HCT116 (cell line): Measurements from ENCODE around the gene KRTAP10-9. TPM values are rescaled to one million over a fixed set of nuclear protein-coding genes. Genes with fewer than 3 reads are reported as not detected.

Experiments
- ATAC-seq: fragments of 200-7000 bp; cut with Tn5 transposase; 2 replicates; pipeline ENCODE4 v1.9.1; 2020; ENCODE audit warnings: mild to moderate bottlenecking, moderate library complexity
- BruUV-seq: library from RNA; stranded (reverse); fragments of 400-500 nt; replicated peaks from 2 replicates; lab custom pipeline; 2021; lab: Mats Ljungman, UMichigan
- CTCF ChIA-PET: fragments of 300-600 bp; sonication (Branson Sonifier 250); formaldehyde crosslinking; loops from one replicate; lab custom pipeline; 2021; ENCODE audit warnings: antibody characterized with exemption; lab: Charles Lee
- POLR2A ChIA-PET: fragments of 300-600, 350-600 bp; sonication (Branson Sonifier 250); formaldehyde crosslinking; loops from one replicate; lab custom pipeline; 2021; ENCODE audit warnings: antibody characterized with exemption; lab: Charles Lee
- RAD21 ChIA-PET, 2 experiments: fragments of 300-600 bp; sonication (Branson Sonifier 250); formaldehyde crosslinking; loops; one replicate each; lab custom pipeline; 2023; ENCODE audit warnings: low total read pairs in 2 of 2; ENCODE audit not compliant: uncharacterized antibody in 2 of 2, unreplicated experiment in 2 of 2, low non-redundant PET in 1 of 2; lab: Charles Lee
- DNase-seq: peaks from one replicate; pipeline ENCODE4 v3.0.0-alpha.2; 2010; ENCODE audit warnings: low read depth, low spot score
- H2AFZ ChIP-seq: fragments of 200-600 bp; shearing (Covaris generic), sonication (generic); 2 replicates; pipeline ENCODE4 v1.6.1; 2017; ENCODE audit warnings: low read depth, mixed run types, mixed read lengths, antibody characterized with exemption, low read length; ENCODE audit not compliant: poor library complexity, severe bottlenecking
- H3K27ac ChIP-seq: 2 replicates; pipeline ENCODE4 v1.5.1; 2012; ENCODE audit warnings: low read depth, low read length
- H3K27me3 ChIP-seq: fragments of 200-600 bp; sonication (generic); 2 replicates; pipeline ENCODE4 v1.6.1; 2016; ENCODE audit warnings: mixed run types, low read length, mixed read lengths; ENCODE audit not compliant: insufficient read depth
- H3K36me3 ChIP-seq, 2 experiments: fragments of 200-500 bp in 1 of 2; fragments of 200-600 bp in 1 of 2; sonication (Bioruptor generic) in 1 of 2; sonication (generic) in 1 of 2; 2 replicates each; pipeline versions ENCODE4 v1.5.1 to v1.6.1; 2014 to 2016; ENCODE audit warnings: low read length in 2 of 2, inconsistent platforms in 1 of 2, mixed read lengths in 1 of 2, mixed run types in 1 of 2; ENCODE audit not compliant: insufficient read depth in 2 of 2, control insufficient read depth in 1 of 2
- H3K4me1 ChIP-seq, 2 experiments: fragments of 200-600 bp in 1 of 2; sonication (generic) in 1 of 2; 2 replicates each; pipeline versions ENCODE4 v1.5.1 to v1.6.1; 2012 to 2017; ENCODE audit warnings: low read length in 2 of 2, inconsistent platforms in 1 of 2, mild to moderate bottlenecking in 1 of 2, mixed read lengths in 1 of 2, mixed run types in 1 of 2, moderate library complexity in 1 of 2; ENCODE audit not compliant: insufficient read depth in 2 of 2, control insufficient read depth in 1 of 2
- H3K4me2 ChIP-seq: fragments of 200-600 bp; sonication (generic); 2 replicates; pipeline ENCODE4 v1.6.1; 2017; ENCODE audit warnings: mixed run types, low read length, mixed read lengths
- H3K4me3 ChIP-seq, 2 experiments: fragments of 200-600 bp in 1 of 2; sonication (generic) in 1 of 2; replicated peaks in 1 of 2; 2 replicates each; pipeline ENCODE4 v1.5.1; 2011 to 2016; ENCODE audit warnings: low read length in 2 of 2, control low read depth in 1 of 2, low read depth in 1 of 2, mild to moderate bottlenecking in 1 of 2, mixed read lengths in 1 of 2, mixed run types in 1 of 2
- H3K79me2 ChIP-seq: fragments of 200-600 bp; sonication (generic); 2 replicates; pipeline ENCODE4 v1.6.1; 2017; ENCODE audit warnings: mild to moderate bottlenecking, mixed run types, low read length, moderate library complexity, mixed read lengths; ENCODE audit not compliant: insufficient read depth
- H3K9ac ChIP-seq: fragments of 200-600 bp; sonication (generic); 2 replicates; pipeline ENCODE4 v1.6.1; 2016; ENCODE audit warnings: low read length, mixed read lengths
- H3K9me2 ChIP-seq: fragments of 200-600 bp; sonication (generic), shearing (Covaris generic); 2 replicates; pipeline ENCODE4 v1.6.1; 2017; ENCODE audit warnings: mixed run types, mild to moderate bottlenecking, moderate library complexity; ENCODE audit not compliant: insufficient read depth
- H3K9me3 ChIP-seq, 2 experiments: fragments of 200-500 bp in 1 of 2; fragments of 200-600 bp in 1 of 2; sonication (Bioruptor generic) in 1 of 2; sonication (generic) in 1 of 2; 2 replicates each; pipeline ENCODE4 v1.6.1; 2014 to 2017; ENCODE audit warnings: low read length in 2 of 2, mixed read lengths in 2 of 2, inconsistent platforms in 1 of 2, low read depth in 1 of 2, mild to moderate bottlenecking in 1 of 2, mixed run types in 1 of 2, moderate library complexity in 1 of 2; ENCODE audit not compliant: control insufficient read depth in 1 of 2, insufficient read depth in 1 of 2
- H4K20me1 ChIP-seq: fragments of 200-600 bp; sonication (generic), shearing (Covaris generic); 2 replicates; pipeline ENCODE4 v1.6.1; 2017; ENCODE audit warnings: mixed run types, mild to moderate bottlenecking, moderate library complexity; ENCODE audit not compliant: insufficient read depth
- CEBPB ChIP-seq: IDR thresholded peaks from 2 replicates; pipeline ENCODE4 v1.6.1; 2012; ENCODE audit warnings: low read depth
- EGR1 ChIP-seq: IDR thresholded peaks from 2 replicates; pipeline ENCODE4 v1.6.1; 2012; ENCODE audit warnings: low read depth
- ELF1 ChIP-seq: IDR thresholded peaks from 2 replicates; pipeline ENCODE4 v1.6.1; 2012; ENCODE audit warnings: low read depth, borderline replicate concordance
- EZH2 ChIP-seq: fragments of 200-600 bp; sonication (generic); IDR thresholded peaks from 2 replicates; pipeline ENCODE4 v1.6.1; 2017; ENCODE audit warnings: antibody characterized with exemption, mixed run types
- JUND ChIP-seq: IDR thresholded peaks from 2 replicates; pipeline ENCODE4 v1.6.1; 2012
- SP1 ChIP-seq: IDR thresholded peaks from 2 replicates; pipeline ENCODE4 v1.6.1; 2012; ENCODE audit warnings: low read depth
- SRF ChIP-seq: IDR thresholded peaks from 2 replicates; pipeline ENCODE4 v1.6.1; 2012; ENCODE audit warnings: low read depth
- TCF7L2 ChIP-seq: IDR thresholded peaks from 2 replicates; pipeline ENCODE4 v1.7.0; 2011; ENCODE audit warnings: borderline replicate concordance, inconsistent platforms; ENCODE audit not compliant: insufficient read depth, insufficient read length; ENCODE audit errors: extremely low read depth
- ZFX ChIP-seq: fragments of 450-650 bp; IDR thresholded peaks from 2 replicates; pipeline ENCODE4 v1.6.1; 2017
- ZNF274 ChIP-seq: fragments of 200-500 bp; sonication (Bioruptor generic); IDR thresholded peaks from 2 replicates; pipeline ENCODE4 v1.6.1; 2014; ENCODE audit warnings: mild to moderate bottlenecking, low read depth, low read length, inconsistent platforms
- intact Hi-C: fragments of 100-400 bp; cut with micrococcal nuclease; formaldehyde crosslinking; loops from 2 replicates; pipeline ENCODE4 v1.10.0; 2022
- total RNA-seq: library from RNA; stranded (reverse); gene quantifications from one replicate; pipeline ENCODE4 v1.2.1, GENCODE V29; 2021; ENCODE audit not compliant: unreplicated experiment
- TF ChIP-seq, protein P1 (sequence below): IDR thresholded peaks from 2 replicates; pipeline ENCODE4 v1.6.1; 2012; ENCODE audit warnings: low read depth
- TF ChIP-seq, protein P2 (sequence below): IDR thresholded peaks from 2 replicates; pipeline ENCODE4 v1.6.1; 2012

The KRTAP10-9 gene
- total RNA-seq, 1 experiment from 2014 or later: not detected

DNA sequence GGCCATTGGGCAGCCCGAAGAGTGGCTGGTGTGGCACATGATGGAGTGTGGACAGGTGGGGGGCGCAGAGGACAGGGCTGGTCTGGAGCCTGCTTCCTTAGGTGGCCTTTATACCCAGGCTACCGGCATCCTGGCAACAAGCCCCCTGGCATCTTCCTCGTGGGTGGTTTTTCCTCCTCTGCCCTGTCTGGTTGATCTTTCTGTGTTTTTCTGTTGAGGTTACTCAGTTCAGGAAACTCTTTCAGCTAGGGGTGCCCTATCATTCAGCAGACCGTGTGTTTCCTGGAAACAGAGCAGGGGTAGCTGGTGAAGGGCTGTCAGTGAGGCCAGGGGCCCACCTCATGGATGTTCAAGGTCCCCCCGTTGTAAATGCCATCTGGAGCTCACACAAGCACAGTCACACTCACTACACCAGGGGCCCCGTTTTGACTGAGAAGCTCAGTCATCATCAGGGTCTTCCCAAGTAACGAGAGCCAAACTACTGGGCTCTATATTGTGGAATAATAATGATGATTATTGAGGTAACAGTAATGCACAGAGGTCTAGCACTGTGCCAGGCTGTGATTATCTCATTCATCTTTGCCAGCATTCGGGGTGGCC, 27.8 kb downstream of the KRTAP10-9 start, which contains the start of gene KRTAP12-4:
TSS of gene KRTAP12-4 (minus strand) at position 84 of the 600 bp plus-strand sequence. CDS start at position 39, 45 bp downstream.
- RAD21 ChIA-PET: no interaction called here
- POLR2A ChIA-PET: no interaction called here
- Histone ChIP-seq H3K9ac (no peak within 1 kb of the TSS), H3K4me3 (no peak within 1 kb of the TSS), H3K4me2 (no peak within 1 kb of the TSS), H3K27ac (no peak within 1 kb of the TSS), H3K79me2 (no peaks in the 10 kb centered on the region), H3K9me3 (no peaks in the 10 kb centered on the region), H3K9me2 (no peaks in the 10 kb centered on the region), H3K27me3 (no peaks in the 10 kb centered on the region), H3K4me1 (no peaks in the 10 kb centered on the region), H4K20me1 (no peaks in the 10 kb centered on the region), H2AFZ (no peak within 1 kb of the TSS)
- CTCF ChIA-PET: no interaction called here
- BruUV-seq: no TSS peak
- intact Hi-C loops: no loop called here
- no peak for ATAC-seq
- TF ChIP-seq TCF7L2: no peak
- TF ChIP-seq ZNF274: no peak
- TF ChIP-seq, protein P1, sequence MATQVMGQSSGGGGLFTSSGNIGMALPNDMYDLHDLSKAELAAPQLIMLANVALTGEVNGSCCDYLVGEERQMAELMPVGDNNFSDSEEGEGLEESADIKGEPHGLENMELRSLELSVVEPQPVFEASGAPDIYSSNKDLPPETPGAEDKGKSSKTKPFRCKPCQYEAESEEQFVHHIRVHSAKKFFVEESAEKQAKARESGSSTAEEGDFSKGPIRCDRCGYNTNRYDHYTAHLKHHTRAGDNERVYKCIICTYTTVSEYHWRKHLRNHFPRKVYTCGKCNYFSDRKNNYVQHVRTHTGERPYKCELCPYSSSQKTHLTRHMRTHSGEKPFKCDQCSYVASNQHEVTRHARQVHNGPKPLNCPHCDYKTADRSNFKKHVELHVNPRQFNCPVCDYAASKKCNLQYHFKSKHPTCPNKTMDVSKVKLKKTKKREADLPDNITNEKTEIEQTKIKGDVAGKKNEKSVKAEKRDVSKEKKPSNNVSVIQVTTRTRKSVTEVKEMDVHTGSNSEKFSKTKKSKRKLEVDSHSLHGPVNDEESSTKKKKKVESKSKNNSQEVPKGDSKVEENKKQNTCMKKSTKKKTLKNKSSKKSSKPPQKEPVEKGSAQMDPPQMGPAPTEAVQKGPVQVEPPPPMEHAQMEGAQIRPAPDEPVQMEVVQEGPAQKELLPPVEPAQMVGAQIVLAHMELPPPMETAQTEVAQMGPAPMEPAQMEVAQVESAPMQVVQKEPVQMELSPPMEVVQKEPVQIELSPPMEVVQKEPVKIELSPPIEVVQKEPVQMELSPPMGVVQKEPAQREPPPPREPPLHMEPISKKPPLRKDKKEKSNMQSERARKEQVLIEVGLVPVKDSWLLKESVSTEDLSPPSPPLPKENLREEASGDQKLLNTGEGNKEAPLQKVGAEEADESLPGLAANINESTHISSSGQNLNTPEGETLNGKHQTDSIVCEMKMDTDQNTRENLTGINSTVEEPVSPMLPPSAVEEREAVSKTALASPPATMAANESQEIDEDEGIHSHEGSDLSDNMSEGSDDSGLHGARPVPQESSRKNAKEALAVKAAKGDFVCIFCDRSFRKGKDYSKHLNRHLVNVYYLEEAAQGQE: no peak
- TF ChIP-seq, protein P2, sequence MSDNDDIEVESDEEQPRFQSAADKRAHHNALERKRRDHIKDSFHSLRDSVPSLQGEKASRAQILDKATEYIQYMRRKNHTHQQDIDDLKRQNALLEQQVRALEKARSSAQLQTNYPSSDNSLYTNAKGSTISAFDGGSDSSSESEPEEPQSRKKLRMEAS: no peak
- no peak for TF ChIP-seq ZFX
- no peak for TF ChIP-seq SP1
- no peak for TF ChIP-seq ELF1
- TF ChIP-seq EGR1: no peak
- TF ChIP-seq SRF: no peak
- TF ChIP-seq EZH2: no peak
- no peak for TF ChIP-seq JUND
- no peak for TF ChIP-seq CEBPB
- TF ChIP-seq, all 23 proteins: peak for 0
- no peak for DNase-seq
- no peaks in the 10 kb centered on the region for H3K36me3 ChIP-seq
